Activated B cell treated with CpG ODN at 0.5 μM for 24 hours (primary cell): ENCODE results near the gene CCDC159. TPM values are rescaled to one million over a fixed set of nuclear protein-coding genes. Genes with fewer than 3 reads are reported as not detected.

Experiments used
- ATAC-seq: fragments of 200-7000 bp; cut with Tn5 transposase; one replicate; pipeline ENCODE4 v1.10.0; 2021; ENCODE audit warnings: low read depth, mild to moderate bottlenecking, moderate library complexity
- CTCF ChIA-PET: fragments of 350-600 bp; sonication (Branson Sonifier 250); formaldehyde crosslinking; loops from one replicate; lab custom pipeline; 2021; ENCODE audit warnings: antibody characterized with exemption; lab: Charles Lee
- POLR2A ChIA-PET: fragments of 350-600 bp; sonication (Branson Sonifier 250); formaldehyde crosslinking; loops from one replicate; lab custom pipeline; 2021; ENCODE audit warnings: antibody characterized with exemption; lab: Charles Lee
- DNase-seq: peaks from one replicate; pipeline ENCODE4 v3.0.0; 2022
- H3K27ac Mint-ChIP-seq: one replicate; pipeline ENCODE4 v1.8.0; 2020; ENCODE audit warnings: mixed read lengths
- H3K27me3 Mint-ChIP-seq: one replicate; pipeline ENCODE4 v1.8.0; 2021; ENCODE audit warnings: mixed read lengths
- H3K36me3 Mint-ChIP-seq: one replicate; pipeline ENCODE4 v1.8.0; 2021; ENCODE audit warnings: low read depth, mixed read lengths
- H3K4me1 Mint-ChIP-seq: one replicate; pipeline ENCODE4 v1.8.0; 2021; ENCODE audit warnings: mixed read lengths
- H3K4me3 Mint-ChIP-seq: one replicate; pipeline ENCODE4 v1.8.0; 2020; ENCODE audit warnings: mild to moderate bottlenecking, mixed read lengths
- H3K9me3 Mint-ChIP-seq: one replicate; pipeline ENCODE4 v1.8.0; 2020; ENCODE audit warnings: mixed read lengths
- intact Hi-C: fragments of 100-400 bp; cut with micrococcal nuclease; formaldehyde crosslinking; loops from one replicate; pipeline ENCODE4 v1.15.1; 2024
- total RNA-seq: library from RNA; stranded (reverse); gene quantifications from 2 replicates; pipeline ENCODE4 v1.2.3, GENCODE V29; 2022
- TF ChIP-seq, protein P1 (sequence below): fragments of 200-600 bp; IDR thresholded peaks from one replicate; pipeline ENCODE4 v1.8.0; 2022; ENCODE audit warnings: antibody characterized with exemption, mild to moderate bottlenecking

Gene CCDC159
- total RNA-seq, 1 donor from 2014 or later = 32.1 TPM

DNA sequence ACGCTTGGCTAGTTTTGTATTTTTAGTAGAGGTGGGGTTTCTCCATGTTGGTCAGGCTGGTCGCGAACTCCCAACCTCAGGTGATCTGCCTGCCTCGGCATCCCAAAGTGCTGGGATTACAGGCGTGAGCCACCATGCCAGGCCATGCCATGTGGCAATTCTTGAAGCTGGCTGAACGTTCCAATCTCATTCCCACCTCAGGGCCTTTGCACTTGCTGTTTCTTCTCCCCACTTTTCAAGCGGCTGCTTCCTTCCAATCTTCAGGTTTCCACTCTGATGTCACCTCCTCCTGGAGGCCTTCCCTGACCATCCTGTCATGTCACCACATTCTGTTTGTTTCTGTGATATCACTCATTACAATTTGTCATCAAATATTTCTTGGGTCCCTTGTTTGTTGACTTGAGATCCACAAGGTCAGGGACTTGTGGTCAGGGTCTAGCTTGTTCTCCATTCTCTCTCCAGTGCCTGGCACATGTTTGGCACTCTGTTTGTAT lies 33.6 kb downstream of the CCDC159 start:
- CTCF ChIA-PET = interaction anchor here (1.0 to 2.7 kb wide), 6 partner anchors 27 to 181 kb away, joined by 3 to 27 read pairs (median 8); partner anchors contain the start of gene ELAVL3
- ATAC-seq = no peak
- H3K27ac Mint-ChIP-seq = peak overlapping the region; percentile 100
- H3K36me3 Mint-ChIP-seq = peaks cover 8% of the 10 kb centered on the region
- POLR2A ChIA-PET = interaction anchor here (0.7 kb wide), 1 partner anchor 73 kb away, joined by 3 read pairs; no protein-coding TSS in a partner anchor
- no peaks in the 10 kb centered on the region for H3K9me3 Mint-ChIP-seq
- H3K4me3 Mint-ChIP-seq = peak overlapping the region; percentile 41
- no peak for DNase-seq
- peaks cover 48% of the 10 kb centered on the region for H3K4me1 Mint-ChIP-seq
- H3K27me3 Mint-ChIP-seq = no peaks in the 10 kb centered on the region
- intact Hi-C loops = loop anchor here (1.0 kb wide), 1 partner anchor 87 kb away; no protein-coding TSS in a partner anchor
- TF ChIP-seq, protein P1, sequence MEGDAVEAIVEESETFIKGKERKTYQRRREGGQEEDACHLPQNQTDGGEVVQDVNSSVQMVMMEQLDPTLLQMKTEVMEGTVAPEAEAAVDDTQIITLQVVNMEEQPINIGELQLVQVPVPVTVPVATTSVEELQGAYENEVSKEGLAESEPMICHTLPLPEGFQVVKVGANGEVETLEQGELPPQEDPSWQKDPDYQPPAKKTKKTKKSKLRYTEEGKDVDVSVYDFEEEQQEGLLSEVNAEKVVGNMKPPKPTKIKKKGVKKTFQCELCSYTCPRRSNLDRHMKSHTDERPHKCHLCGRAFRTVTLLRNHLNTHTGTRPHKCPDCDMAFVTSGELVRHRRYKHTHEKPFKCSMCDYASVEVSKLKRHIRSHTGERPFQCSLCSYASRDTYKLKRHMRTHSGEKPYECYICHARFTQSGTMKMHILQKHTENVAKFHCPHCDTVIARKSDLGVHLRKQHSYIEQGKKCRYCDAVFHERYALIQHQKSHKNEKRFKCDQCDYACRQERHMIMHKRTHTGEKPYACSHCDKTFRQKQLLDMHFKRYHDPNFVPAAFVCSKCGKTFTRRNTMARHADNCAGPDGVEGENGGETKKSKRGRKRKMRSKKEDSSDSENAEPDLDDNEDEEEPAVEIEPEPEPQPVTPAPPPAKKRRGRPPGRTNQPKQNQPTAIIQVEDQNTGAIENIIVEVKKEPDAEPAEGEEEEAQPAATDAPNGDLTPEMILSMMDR = no peak

GRCh38 chr19:11380653-11381537 lies 34.6 kb downstream of the CCDC159 start:
- DNase-seq = peak; percentile 91
- CTCF ChIA-PET = interaction anchor here (0.7 to 2.7 kb wide), 29 partner anchors 10 to 434 kb away, joined by 3 to 27 read pairs (median 4); partner anchors contain the start of genes ELAVL3, ODAD3, PRKCSH and RAB3D
- H3K4me3 Mint-ChIP-seq = peak overlapping the region; percentile 92
- TF ChIP-seq, protein P1 = no peak
- H3K36me3 Mint-ChIP-seq = peaks cover 8% of the 10 kb centered on the region
- intact Hi-C loops = loop anchor here (1.0 kb wide), 9 partner anchors 25 to 138 kb away; partner anchors contain the start of genes CCDC159, ODAD3, PRKCSH and TMEM205
- H3K27me3 Mint-ChIP-seq = no peaks in the 10 kb centered on the region
- no peaks in the 10 kb centered on the region for H3K9me3 Mint-ChIP-seq
- H3K4me1 Mint-ChIP-seq = peaks cover 48% of the 10 kb centered on the region
- ATAC-seq = peak; percentile 85
- peak overlapping the region; percentile 100 for H3K27ac Mint-ChIP-seq
- POLR2A ChIA-PET = interaction anchor here (0.5 to 4.6 kb wide), 16 partner anchors 12 to 1499 kb away, joined by 3 to 60 read pairs (median 5); partner anchors contain the start of genes CCDC159, ECSIT, ELOF1 and ODAD3

GRCh38 chr19:11382898-11383705 lies 36.8 kb downstream of the CCDC159 start:
- POLR2A ChIA-PET = interaction anchor here (0.6 to 4.6 kb wide), 10 partner anchors 8 to 822 kb away, joined by 3 to 60 read pairs (median 4); partner anchors contain the start of genes ODAD3, PRKCSH, RGL3 and SWSAP1
- TF ChIP-seq, protein P1 = peak; percentile 69
- Mint-ChIP-seq H3K9me3 (no peaks in the 10 kb centered on the region), H3K4me1 (peaks cover 49% of the 10 kb centered on the region), H3K27ac (peak overlapping the region; percentile 24), H3K36me3 (no peaks in the 10 kb centered on the region), H3K4me3 (peak overlapping the region; percentile 74), H3K27me3 (no peaks in the 10 kb centered on the region)
- CTCF ChIA-PET = interaction anchor here (0.7 to 2.8 kb wide), 15 partner anchors 8 to 100 kb away, joined by 3 to 20 read pairs (median 4); partner anchors contain the start of genes ELAVL3, ODAD3, PRKCSH and SWSAP1
- ATAC-seq (no peak), DNase-seq (peak; percentile 48)
- intact Hi-C loops = loop anchor here (1.0 to 2.0 kb wide), 2 partner anchors 8 to 214 kb away; partner anchors contain the start of gene ZNF627

DNA sequence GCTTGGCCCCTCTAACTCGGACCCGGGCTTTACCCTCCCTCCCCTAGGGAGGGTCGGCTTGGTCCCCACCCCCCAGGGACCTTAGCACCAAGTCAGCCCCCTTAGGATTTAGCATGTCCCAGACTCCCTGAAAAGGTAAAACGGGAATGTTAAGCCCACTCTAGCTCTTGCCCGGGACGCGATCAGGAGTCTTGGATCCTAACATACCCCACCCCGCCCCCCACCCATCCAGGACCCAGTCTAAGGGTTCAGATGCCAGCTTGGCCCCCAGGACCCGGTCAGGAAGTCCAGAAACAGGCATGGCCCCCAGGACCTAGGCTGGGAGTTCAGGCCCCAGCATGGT lies 37.4 kb downstream of the CCDC159 start:
- TF ChIP-seq, protein P1 = no peak
- H3K36me3 Mint-ChIP-seq = no peaks in the 10 kb centered on the region
- H3K27me3 Mint-ChIP-seq = no peaks in the 10 kb centered on the region
- peaks cover 49% of the 10 kb centered on the region for H3K4me1 Mint-ChIP-seq
- no peaks in the 10 kb centered on the region for H3K9me3 Mint-ChIP-seq
- DNase-seq = no peak
- H3K4me3 Mint-ChIP-seq = peak overlapping the region; percentile 74
- POLR2A ChIA-PET = interaction anchor here (0.6 to 4.6 kb wide), 7 partner anchors 9 to 409 kb away, joined by 3 to 60 read pairs (median 8); partner anchors contain the start of genes ODAD3, PRKCSH, RGL3 and SWSAP1
- CTCF ChIA-PET = interaction anchor here (0.9 to 2.8 kb wide), 5 partner anchors 8 to 99 kb away, joined by 3 to 20 read pairs (median 9); partner anchors contain the start of genes ODAD3, PRKCSH and SWSAP1
- intact Hi-C loops = loop anchor here (1.0 to 2.0 kb wide), 2 partner anchors 8 to 213 kb away; partner anchors contain the start of gene ZNF627
- no peak overlapping the region for H3K27ac Mint-ChIP-seq
- ATAC-seq = no peak
